ENCODE measurements around the gene COL18A1. TPM values are rescaled to one million over a fixed set of nuclear protein-coding genes. Genes with fewer than 3 reads are reported as not detected.

Gene COL18A1
- total and polyA plus RNA-seq, 2 of the 8 experiments (the other 6 are each of a cell fraction or from before 2014, with no cell fraction given): 145 to 201 TPM

GRCh38 chr21:45476582-45476981, 71.6 kb downstream of the COL18A1 start:
- H3K4me2 ChIP-seq (ENCODE audit: insufficient read depth in 1 of 2, low read depth in 2 of 2, low read length in 2 of 2): no peak overlapping the region
- H3K4ac ChIP-seq (replicated peaks; ENCODE audit: insufficient read length, low read depth, low read length): no peak overlapping the region
- WGBS, 2 experiments (ENCODE audit: extremely low coverage in 1 of 2, insufficient coverage in 1 of 2, insufficient read length in 1 of 2, insufficient replicate concordance in 2 of 2, low coverage in 1 of 2, low lambda C conversion rate in 2 of 2, missing lambda C conversion rate in 1 of 2): 88% methylated on average over 6 of the region's 6 CpGs; no CpG with 5 or more reads in 1 of the 2 experiments
- no peak overlapping the region for H3K27ac ChIP-seq (ENCODE audit: low read depth, low read length)
- H4K5ac ChIP-seq (ENCODE audit: insufficient read length, low read depth, low read length): no peak overlapping the region
- no peak overlapping the region for H3K14ac ChIP-seq (ENCODE audit: insufficient read length)
- H2BK15ac ChIP-seq (ENCODE audit: low read length): no peak overlapping the region
- peaks cover 10% of the 10 kb centered on the region for H3K79me1 ChIP-seq (ENCODE audit: low read depth, low read length)
- H4K8ac ChIP-seq (ENCODE audit: extremely low read depth, insufficient read depth, low read length): no peak overlapping the region
- no peak overlapping the region for H2BK120ac ChIP-seq (replicated peaks; ENCODE audit: low read depth, low read length)
- H4K20me1 ChIP-seq (replicated peaks in 1 of 2; ENCODE audit: control insufficient read depth in 1 of 2, insufficient read depth in 2 of 2, low read length in 2 of 2): peaks cover 18 to 25% of the 10 kb centered on the region in 2 experiments
- no peaks in the 10 kb centered on the region for H3K4me1 ChIP-seq (replicated peaks in 1 of 4; ENCODE audit: control insufficient read depth in 3 of 4, insufficient read depth in 4 of 4, low read length in 3 of 4)
- CTCF ChIA-PET (ENCODE audit: partially characterized antibody): interaction anchor here (0.7 to 1.3 kb wide), 3 partner anchors 9 to 21 kb away, joined by 3 to 4 read pairs (median 3); no protein-coding TSS in a partner anchor
- no peak overlapping the region for H2AFZ ChIP-seq (ENCODE audit: low read length)
- peak overlapping the region; percentile 12; the same call in 1 of the 2 replicates for H2BK12ac ChIP-seq (ENCODE audit: low read depth, low read length)
- peaks cover 10% of the 10 kb centered on the region for H3K23me2 ChIP-seq (ENCODE audit: low read depth, low read length)
- H3K79me2 ChIP-seq (ENCODE audit: control insufficient read depth in 1 of 2, insufficient read depth in 2 of 2, low read length in 2 of 2): peaks cover 0 to 11% of the 10 kb centered on the region in 2 experiments; a peak in 1 of 4 replicates
- H3K23ac ChIP-seq (ENCODE audit: insufficient read length): no peak overlapping the region
- POLR2A ChIA-PET (ENCODE audit: partially characterized antibody): interaction anchor here (1.9 kb wide), 1 partner anchor 28 kb away, joined by 5 read pairs; no protein-coding TSS in a partner anchor
- no peak overlapping the region for H2BK5ac ChIP-seq (ENCODE audit: low read depth, low read length)
- DNase-seq (ENCODE audit: low read depth in 1 of 2, low spot score in 2 of 2) (no peak), FAIRE-seq (no peak)
- H3K4me3 ChIP-seq (ENCODE audit: extremely low read depth in 1 of 4, insufficient read depth in 2 of 4, low read depth in 3 of 4, low read length in 4 of 4): no peak overlapping the region
- peak overlapping the region; percentile 91 for H4K91ac ChIP-seq (replicated peaks; ENCODE audit: insufficient read length, low read length)
- no peak overlapping the region for H2BK20ac ChIP-seq (ENCODE audit: low read length)
- H2AK5ac ChIP-seq (ENCODE audit: low read depth, low read length): no peak overlapping the region
- peaks cover 3 to 4% of the 10 kb centered on the region in 2 experiments; a peak in 2 of 4 replicates for H3K9me3 ChIP-seq (ENCODE audit: insufficient read depth in 2 of 2, low read depth in 1 of 2, low read length in 1 of 2)
- H3K9ac ChIP-seq (replicated peaks in 1 of 4; ENCODE audit: extremely low read depth in 1 of 4, low read depth in 3 of 4, low read length in 3 of 4): no peak overlapping the region; a peak in 1 of 7 replicates
- TF ChIP-seq BCL11A (IDR thresholded peaks at IDR 0.05; ENCODE audit: low read depth in 2 of 2, low read length in 2 of 2) (no peak), USF2 (IDR thresholded peaks at IDR 0.05; ENCODE audit: low read length) (no peak), CBX8 (IDR thresholded peaks at IDR 0.05; ENCODE audit: borderline replicate concordance, low read depth, low read length) (no peak), SIRT6 (IDR thresholded peaks at IDR 0.05; ENCODE audit: low read length) (no peak)
- peaks cover 7 to 73% (median 40%) of the 10 kb centered on the region in 4 experiments for H3K36me3 ChIP-seq (ENCODE audit: control insufficient read depth in 2 of 4, insufficient read depth in 4 of 4, low read length in 3 of 4)
- peak overlapping the region; percentile 69 for H3K56ac ChIP-seq (replicated peaks; ENCODE audit: insufficient read length, low read depth, low read length)
- H3K27me3 ChIP-seq (replicated peaks in 1 of 4; ENCODE audit: control insufficient read depth in 3 of 4, extremely low read depth in 1 of 4, insufficient read depth in 3 of 4, low read length in 3 of 4): no peaks in the 10 kb centered on the region
- no peak overlapping the region for H3K18ac ChIP-seq (ENCODE audit: extremely low read depth, low read length)

Measured in H1 (cell line).